ENCODE results near the gene TRAPPC13.
"Not testable (repeated sequence)": the region's sequence is repeated elsewhere in the genome, so short reads cannot be mapped to it uniquely, and the experiment has no call there.

Gene TRAPPC13

GRCh38 chr5:65663804-65664521 is 39.1 kb downstream of the TRAPPC13 start:
- Histone ChIP-seq H3K36me3 (replicated peaks) (peaks cover 7% of the 10 kb centered on the region), H3K4me3 (ENCODE audit: low read depth, low read length) (no peak overlapping the region), H3K27ac (no peak overlapping the region), H3K27me3 (replicated peaks) (no peaks in the 10 kb centered on the region)
- peak; percentile 63 for TF ChIP-seq CTCF (IDR thresholded peaks at IDR 0.05; ENCODE audit: low read depth, low read length, missing control alignments)
- DNase-seq, result no peak
- in situ Hi-C loops (cut with HindIII; ENCODE audit: low pct_ligation_motif_present, low sequenced_read_pairs), result no loop called here

GRCh38 chr5:65668696-65669095 is 43.9 kb downstream of the TRAPPC13 start:
- no peak for DNase-seq
- Histone ChIP-seq H3K4me3 (ENCODE audit: low read depth, low read length) (no peak overlapping the region), H3K27me3 (replicated peaks) (no peaks in the 10 kb centered on the region), H3K27ac (no peak overlapping the region), H3K36me3 (replicated peaks) (peaks cover 4% of the 10 kb centered on the region)
- in situ Hi-C loops (cut with HindIII; ENCODE audit: low pct_ligation_motif_present, low sequenced_read_pairs), result no loop called here
- no peak for TF ChIP-seq CTCF (IDR thresholded peaks at IDR 0.05; ENCODE audit: low read depth, low read length, missing control alignments)

- TF ChIP-seq CTCF (IDR thresholded peaks at IDR 0.05; ENCODE audit: low read depth, low read length, missing control alignments), result no peak
- no peaks in the 10 kb centered on the region for H3K36me3 ChIP-seq (replicated peaks)
- no peaks in the 10 kb centered on the region for H3K27me3 ChIP-seq (replicated peaks)
- H3K27ac ChIP-seq, result no peak overlapping the region
- no peak for DNase-seq
- H3K4me3 ChIP-seq (ENCODE audit: low read depth, low read length), result no peak overlapping the region
- in situ Hi-C loops (cut with HindIII; ENCODE audit: low pct_ligation_motif_present, low sequenced_read_pairs), result no loop called here
Measured at GRCh38 chr5:65672796-65673195, 48.0 kb downstream of the TRAPPC13 start.

- no peak overlapping the region for H3K27ac ChIP-seq
- no peak for TF ChIP-seq CTCF (IDR thresholded peaks at IDR 0.05; ENCODE audit: low read depth, low read length, missing control alignments)
- H3K27me3 ChIP-seq (replicated peaks), result no peaks in the 10 kb centered on the region
- H3K36me3 ChIP-seq (replicated peaks), result peaks cover 4% of the 10 kb centered on the region
- H3K4me3 ChIP-seq (ENCODE audit: low read depth, low read length), result no peak overlapping the region
- in situ Hi-C loops (cut with HindIII; ENCODE audit: low pct_ligation_motif_present, low sequenced_read_pairs), result no loop called here
- no peak for DNase-seq
Measured at GRCh38 chr5:65674749-65675148, 49.9 kb downstream of the TRAPPC13 start.

GRCh38 chr5:65676056-65676455 is 51.2 kb downstream of the TRAPPC13 start:
- in situ Hi-C loops (cut with HindIII; ENCODE audit: low pct_ligation_motif_present, low sequenced_read_pairs); H3K27me3 ChIP-seq (replicated peaks); DNase-seq; H3K4me3 ChIP-seq (ENCODE audit: low read depth, low read length); H3K36me3 ChIP-seq (replicated peaks); H3K27ac ChIP-seq: not testable (repeated sequence)

GRCh38 chr5:65682148-65682547 is 57.3 kb downstream of the TRAPPC13 start:
- Histone ChIP-seq H3K27ac (no peak overlapping the region), H3K36me3 (replicated peaks) (peaks cover 22% of the 10 kb centered on the region), H3K27me3 (replicated peaks) (no peaks in the 10 kb centered on the region), H3K4me3 (ENCODE audit: low read depth, low read length) (no peak overlapping the region)
- DNase-seq, result no peak
- in situ Hi-C loops (cut with HindIII; ENCODE audit: low pct_ligation_motif_present, low sequenced_read_pairs), result no loop called here
- no peak for TF ChIP-seq CTCF (IDR thresholded peaks at IDR 0.05; ENCODE audit: low read depth, low read length, missing control alignments)

Measured in brain microvascular endothelial cell (primary cell).